Activated B cell treated with CpG ODN at 0.5 μM for 24 hours (primary cell): ENCODE results near the gene MED12L. TPM values are rescaled to one million over a fixed set of nuclear protein-coding genes. Genes with fewer than 3 reads are reported as not detected.

Source experiments
- ATAC-seq: fragments of 200-7000 bp; cut with Tn5 transposase; one replicate; pipeline ENCODE4 v1.10.0; 2021; ENCODE audit warnings: low read depth, mild to moderate bottlenecking, moderate library complexity
- CTCF ChIA-PET: fragments of 350-600 bp; sonication (Branson Sonifier 250); formaldehyde crosslinking; loops from one replicate; lab custom pipeline; 2021; ENCODE audit warnings: antibody characterized with exemption; lab: Charles Lee
- POLR2A ChIA-PET: fragments of 350-600 bp; sonication (Branson Sonifier 250); formaldehyde crosslinking; loops from one replicate; lab custom pipeline; 2021; ENCODE audit warnings: antibody characterized with exemption; lab: Charles Lee
- DNase-seq: peaks from one replicate; pipeline ENCODE4 v3.0.0; 2022
- H3K27ac Mint-ChIP-seq: one replicate; pipeline ENCODE4 v1.8.0; 2020; ENCODE audit warnings: mixed read lengths
- H3K27me3 Mint-ChIP-seq: one replicate; pipeline ENCODE4 v1.8.0; 2021; ENCODE audit warnings: mixed read lengths
- H3K36me3 Mint-ChIP-seq: one replicate; pipeline ENCODE4 v1.8.0; 2021; ENCODE audit warnings: low read depth, mixed read lengths
- H3K4me1 Mint-ChIP-seq: one replicate; pipeline ENCODE4 v1.8.0; 2021; ENCODE audit warnings: mixed read lengths
- H3K4me3 Mint-ChIP-seq: one replicate; pipeline ENCODE4 v1.8.0; 2020; ENCODE audit warnings: mild to moderate bottlenecking, mixed read lengths
- H3K9me3 Mint-ChIP-seq: one replicate; pipeline ENCODE4 v1.8.0; 2020; ENCODE audit warnings: mixed read lengths
- intact Hi-C: fragments of 100-400 bp; cut with micrococcal nuclease; formaldehyde crosslinking; loops from one replicate; pipeline ENCODE4 v1.15.1; 2024
- total RNA-seq: library from RNA; stranded (reverse); gene quantifications from 2 replicates; pipeline ENCODE4 v1.2.3, GENCODE V29; 2022
- TF ChIP-seq, protein P1 (sequence below): fragments of 200-600 bp; IDR thresholded peaks from one replicate; pipeline ENCODE4 v1.8.0; 2022; ENCODE audit warnings: antibody characterized with exemption, mild to moderate bottlenecking

Gene MED12L
- total RNA-seq, 1 donor from 2014 or later, result 1.5 TPM

DNA sequence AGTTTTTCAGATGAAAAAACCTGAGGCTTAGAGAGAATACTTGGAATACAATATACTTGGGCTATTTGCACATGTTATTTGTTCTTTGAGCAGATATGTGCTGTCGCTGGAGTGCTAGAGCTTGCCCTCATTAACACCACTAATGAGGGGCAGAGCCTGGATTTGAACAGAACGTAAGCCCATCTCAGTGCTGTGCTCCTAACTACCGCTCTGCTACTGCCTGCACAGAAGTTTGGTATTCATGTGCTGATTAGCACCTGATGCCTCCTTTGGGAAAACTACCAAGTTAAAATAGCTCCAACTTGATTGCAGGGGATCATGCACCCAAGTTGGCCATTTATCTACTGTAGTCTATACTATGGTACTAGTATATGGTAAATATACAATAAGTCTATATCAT lies 227.5 kb downstream of the MED12L start:
- Mint-ChIP-seq H3K4me3 (no peak overlapping the region), H3K9me3 (no peaks in the 10 kb centered on the region), H3K36me3 (no peaks in the 10 kb centered on the region), H3K27me3 (no peaks in the 10 kb centered on the region), H3K4me1 (no peaks in the 10 kb centered on the region), H3K27ac (no peak overlapping the region)
- POLR2A ChIA-PET, result no interaction called here
- CTCF ChIA-PET, result interaction anchor here (0.7 kb wide), 1 partner anchor 99 kb away, joined by 3 read pairs; no protein-coding TSS in a partner anchor
- TF ChIP-seq, protein P1, sequence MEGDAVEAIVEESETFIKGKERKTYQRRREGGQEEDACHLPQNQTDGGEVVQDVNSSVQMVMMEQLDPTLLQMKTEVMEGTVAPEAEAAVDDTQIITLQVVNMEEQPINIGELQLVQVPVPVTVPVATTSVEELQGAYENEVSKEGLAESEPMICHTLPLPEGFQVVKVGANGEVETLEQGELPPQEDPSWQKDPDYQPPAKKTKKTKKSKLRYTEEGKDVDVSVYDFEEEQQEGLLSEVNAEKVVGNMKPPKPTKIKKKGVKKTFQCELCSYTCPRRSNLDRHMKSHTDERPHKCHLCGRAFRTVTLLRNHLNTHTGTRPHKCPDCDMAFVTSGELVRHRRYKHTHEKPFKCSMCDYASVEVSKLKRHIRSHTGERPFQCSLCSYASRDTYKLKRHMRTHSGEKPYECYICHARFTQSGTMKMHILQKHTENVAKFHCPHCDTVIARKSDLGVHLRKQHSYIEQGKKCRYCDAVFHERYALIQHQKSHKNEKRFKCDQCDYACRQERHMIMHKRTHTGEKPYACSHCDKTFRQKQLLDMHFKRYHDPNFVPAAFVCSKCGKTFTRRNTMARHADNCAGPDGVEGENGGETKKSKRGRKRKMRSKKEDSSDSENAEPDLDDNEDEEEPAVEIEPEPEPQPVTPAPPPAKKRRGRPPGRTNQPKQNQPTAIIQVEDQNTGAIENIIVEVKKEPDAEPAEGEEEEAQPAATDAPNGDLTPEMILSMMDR, result no peak
- DNase-seq, result no peak
- intact Hi-C loops, result no loop called here
- no peak for ATAC-seq

DNA sequence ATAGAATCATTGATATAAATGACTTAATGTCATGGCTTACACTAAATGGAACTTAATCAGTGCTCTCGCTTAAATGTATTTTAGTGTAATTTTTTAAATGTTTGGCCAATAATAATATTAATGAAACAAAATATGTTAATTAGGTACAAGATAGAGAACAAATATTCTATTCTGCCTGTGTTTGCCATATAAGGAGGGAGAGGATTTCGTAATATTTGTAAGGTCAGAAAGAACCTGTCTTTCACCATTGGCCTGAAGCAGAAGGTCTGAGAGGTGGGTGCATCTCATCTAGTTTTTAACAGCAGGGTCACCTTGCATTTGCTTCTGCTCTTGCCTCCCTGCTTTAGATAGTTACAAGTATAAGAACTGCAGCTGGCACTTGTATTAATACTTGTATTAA lies 228.7 kb downstream of the MED12L start:
- ChIA-PET CTCF (interaction anchor here (1.5 kb wide), 1 partner anchor 14 kb away, joined by 4 read pairs; no protein-coding TSS in a partner anchor), POLR2A (no interaction called here)
- Mint-ChIP-seq H3K4me1 (no peaks in the 10 kb centered on the region), H3K9me3 (no peaks in the 10 kb centered on the region), H3K27ac (no peak overlapping the region), H3K27me3 (no peaks in the 10 kb centered on the region), H3K36me3 (no peaks in the 10 kb centered on the region), H3K4me3 (no peak overlapping the region)
- TF ChIP-seq, protein P1, result no peak
- ATAC-seq (no peak), DNase-seq (no peak)
- intact Hi-C loops, result no loop called here

DNA sequence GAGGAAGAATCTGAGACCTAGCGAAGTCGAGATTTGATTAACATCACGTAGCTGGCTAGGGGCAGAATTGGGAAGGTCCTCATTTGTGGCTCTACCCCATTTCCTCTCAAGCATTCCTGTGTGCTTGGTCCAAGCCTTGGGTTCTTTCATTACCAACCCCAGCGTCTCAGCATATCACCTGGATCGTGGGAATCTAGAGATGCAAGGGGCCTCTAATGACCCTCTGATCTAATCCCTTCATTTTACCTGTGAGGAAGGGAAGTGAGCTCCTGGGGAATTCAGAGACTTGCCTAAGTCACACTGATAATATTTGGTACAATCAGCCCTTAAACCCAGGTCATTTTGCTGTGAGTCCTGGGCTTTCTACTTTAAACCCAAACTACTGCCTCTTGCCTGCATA lies 229.1 kb downstream of the MED12L start:
- no peaks in the 10 kb centered on the region for H3K27me3 Mint-ChIP-seq
- H3K4me1 Mint-ChIP-seq, result no peaks in the 10 kb centered on the region
- no peaks in the 10 kb centered on the region for H3K9me3 Mint-ChIP-seq
- no peak for ATAC-seq
- POLR2A ChIA-PET, result no interaction called here
- H3K36me3 Mint-ChIP-seq, result no peaks in the 10 kb centered on the region
- H3K27ac Mint-ChIP-seq, result no peak overlapping the region
- TF ChIP-seq, protein P1, result no peak
- CTCF ChIA-PET, result interaction anchor here (1.5 kb wide), 1 partner anchor 14 kb away, joined by 4 read pairs; no protein-coding TSS in a partner anchor
- intact Hi-C loops, result no loop called here
- H3K4me3 Mint-ChIP-seq, result no peak overlapping the region
- no peak for DNase-seq

DNA sequence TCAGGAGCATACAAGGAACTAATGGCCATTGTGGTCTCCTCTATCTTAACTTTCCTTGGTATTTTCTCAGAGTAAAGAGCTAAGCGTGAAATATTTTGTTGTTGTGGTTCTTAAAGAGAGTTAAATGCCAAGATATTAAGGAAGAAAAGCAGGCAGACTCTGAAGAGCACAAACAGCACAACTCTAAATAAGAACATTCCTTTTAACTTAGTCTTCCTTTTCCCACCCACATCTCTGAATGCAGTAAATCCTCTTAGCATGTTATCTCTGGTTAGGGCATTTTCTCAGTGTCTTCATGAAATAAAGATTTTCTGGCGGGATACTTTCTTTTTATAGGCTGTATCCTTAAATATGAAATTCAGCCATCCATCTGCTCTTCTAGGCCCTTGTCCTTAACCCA lies 229.7 kb downstream of the MED12L start:
- Mint-ChIP-seq H3K4me1 (no peaks in the 10 kb centered on the region), H3K4me3 (no peak overlapping the region), H3K9me3 (no peaks in the 10 kb centered on the region), H3K27me3 (no peaks in the 10 kb centered on the region), H3K36me3 (no peaks in the 10 kb centered on the region), H3K27ac (no peak overlapping the region)
- DNase-seq (no peak), ATAC-seq (no peak)
- ChIA-PET CTCF (no interaction called here), POLR2A (no interaction called here)
- TF ChIP-seq, protein P1, result no peak
- intact Hi-C loops, result no loop called here

DNA sequence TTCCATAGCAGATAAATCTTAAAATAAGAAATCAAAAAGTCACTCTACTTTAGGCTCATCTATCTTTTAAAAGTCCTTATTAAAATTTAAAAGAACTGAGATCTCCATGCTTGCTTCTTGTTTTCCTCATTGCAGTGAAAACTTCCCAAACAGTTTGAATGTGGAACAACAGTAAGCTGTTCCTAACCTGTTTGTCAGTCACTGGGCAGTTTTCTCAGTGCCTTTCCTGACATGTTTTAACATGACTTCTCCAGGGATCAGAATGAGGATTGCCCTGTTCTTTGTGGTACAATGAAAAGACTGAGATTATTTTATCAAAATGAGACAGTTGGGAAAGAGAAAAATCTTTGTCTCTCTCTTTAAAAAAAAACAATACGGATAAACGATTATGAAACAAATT lies 230.4 kb downstream of the MED12L start:
- no peak overlapping the region for H3K4me3 Mint-ChIP-seq
- no peak overlapping the region for H3K27ac Mint-ChIP-seq
- intact Hi-C loops, result no loop called here
- ChIA-PET CTCF (no interaction called here), POLR2A (no interaction called here)
- no peaks in the 10 kb centered on the region for H3K4me1 Mint-ChIP-seq
- H3K27me3 Mint-ChIP-seq, result no peaks in the 10 kb centered on the region
- ATAC-seq, result no peak
- no peaks in the 10 kb centered on the region for H3K36me3 Mint-ChIP-seq
- no peaks in the 10 kb centered on the region for H3K9me3 Mint-ChIP-seq
- DNase-seq, result no peak
- TF ChIP-seq, protein P1, result no peak
